Measurements from ENCODE around the gene F2R.
"Not testable (repeated sequence)": the region's sequence is repeated elsewhere in the genome, so short reads cannot be mapped to it uniquely, and the experiment has no call there.

Gene F2R

DNA sequence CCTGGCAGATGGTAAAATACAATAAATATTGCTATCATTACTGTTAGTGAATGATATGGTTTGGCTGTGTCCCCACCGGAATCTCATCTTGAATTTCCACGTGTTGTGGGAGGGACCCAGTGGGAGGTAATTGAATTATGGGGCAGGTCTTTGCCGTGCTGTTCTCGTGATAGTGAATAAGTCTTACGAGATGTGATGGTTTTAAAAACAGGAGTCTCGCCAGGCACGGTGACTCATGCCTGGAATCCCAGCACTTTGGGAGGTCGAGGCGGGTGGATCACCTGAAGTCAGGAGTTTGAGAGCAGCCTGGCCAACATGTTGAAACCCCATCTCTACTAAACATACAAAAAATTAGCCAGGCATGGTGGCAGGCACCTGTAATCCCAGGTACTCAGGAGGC lies 45.2 kb downstream of the F2R start:
- DNase-seq = not testable (repeated sequence)

DNA sequence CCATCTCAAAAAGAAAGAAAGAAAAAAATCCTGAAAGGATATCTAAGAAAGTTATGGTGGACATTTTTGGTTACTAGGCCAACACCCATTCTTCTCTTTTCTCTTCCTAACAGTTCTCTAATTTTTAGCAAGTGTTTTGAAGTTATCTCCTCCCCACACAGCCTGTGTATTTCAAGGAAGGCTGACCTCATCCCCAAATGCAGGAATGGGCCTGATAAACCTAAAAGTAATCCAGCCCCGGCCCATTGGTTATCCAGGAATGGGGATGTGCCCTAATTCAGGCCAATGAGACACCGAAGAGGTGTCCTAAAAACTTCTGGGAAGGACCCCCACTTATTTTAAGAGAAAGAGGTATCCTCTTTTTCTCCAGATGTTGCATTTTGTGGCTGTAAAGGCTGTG lies 46.6 kb downstream of the F2R start:
- DNase-seq = no peak

DNA sequence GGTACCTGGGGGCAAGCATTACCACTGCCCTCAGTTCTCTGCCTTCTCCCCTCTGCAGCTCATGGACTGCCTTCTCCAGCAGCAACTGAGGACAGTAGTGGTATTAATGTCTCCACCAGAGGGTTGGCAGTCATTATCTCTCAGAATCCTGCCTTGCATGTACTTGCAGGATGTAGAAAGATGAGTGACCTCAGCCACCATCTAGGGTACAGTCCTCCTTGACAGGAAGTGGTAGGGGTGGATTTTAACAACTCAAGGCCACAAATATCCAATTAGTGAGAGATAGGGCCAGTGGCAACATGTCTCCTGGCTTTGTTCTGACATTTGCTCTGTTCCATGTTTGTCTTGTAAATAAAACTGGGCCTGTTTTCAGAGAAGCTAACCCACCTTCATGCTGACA lies 47.2 kb downstream of the F2R start:
- no peak for DNase-seq

DNA sequence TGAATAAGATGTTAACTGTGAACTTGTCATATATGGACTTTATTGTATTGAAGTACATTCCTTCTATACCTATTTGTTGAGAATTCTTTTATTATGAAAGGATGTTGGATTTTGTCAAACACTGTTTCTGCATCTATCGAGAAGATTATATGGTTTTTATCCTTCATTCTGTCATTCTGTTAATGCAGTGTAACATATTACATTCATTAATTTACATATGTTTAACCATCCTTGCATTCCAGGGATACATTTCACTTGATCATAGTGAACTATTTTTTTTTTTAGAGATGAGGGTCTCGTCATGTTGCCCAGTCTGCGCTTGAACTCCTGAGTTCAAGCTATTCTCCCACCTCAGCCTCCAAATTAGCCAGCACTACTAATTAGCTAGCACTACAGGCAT lies 48.4 kb downstream of the F2R start:
- DNase-seq = no peak

DNA sequence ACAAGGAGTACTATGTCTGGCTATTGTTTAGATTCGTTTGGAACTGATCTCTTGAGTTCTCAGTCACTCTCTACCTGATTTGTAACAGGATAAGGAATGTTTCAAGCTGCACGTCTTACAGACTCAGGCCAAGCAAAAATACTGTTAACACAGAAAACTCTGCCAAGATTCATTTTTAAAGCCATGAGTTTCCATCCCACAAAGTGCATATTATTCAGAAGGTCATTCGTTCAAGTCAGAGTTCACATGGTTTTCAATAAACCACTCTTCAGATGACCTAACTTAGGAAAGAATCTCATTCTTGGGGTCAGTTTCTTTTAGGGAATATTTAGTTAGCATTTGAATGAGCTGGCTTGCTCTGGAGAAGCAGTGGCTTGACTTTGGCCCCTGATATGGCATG lies 49.3 kb downstream of the F2R start:
- DNase-seq = no peak

DNA sequence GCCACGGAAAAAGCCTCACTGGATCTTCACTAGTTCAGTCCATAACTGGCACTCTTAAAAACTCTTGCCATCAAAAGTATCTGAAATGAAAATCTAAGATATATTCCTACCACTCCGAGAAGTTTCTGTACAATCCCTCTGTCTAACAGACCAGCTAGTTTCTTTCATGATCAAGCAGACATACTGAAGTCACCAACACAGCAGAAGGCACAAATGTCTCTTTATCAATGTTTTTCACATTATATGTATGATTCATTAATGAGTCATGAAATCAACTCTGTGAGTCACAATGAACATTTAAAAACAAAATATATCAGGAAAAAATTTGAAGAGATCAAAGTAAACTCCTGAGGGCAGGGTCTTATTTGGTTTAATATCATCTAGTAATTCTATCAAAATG lies 50.8 kb downstream of the F2R start:
- DNase-seq = peak; percentile 63

DNA sequence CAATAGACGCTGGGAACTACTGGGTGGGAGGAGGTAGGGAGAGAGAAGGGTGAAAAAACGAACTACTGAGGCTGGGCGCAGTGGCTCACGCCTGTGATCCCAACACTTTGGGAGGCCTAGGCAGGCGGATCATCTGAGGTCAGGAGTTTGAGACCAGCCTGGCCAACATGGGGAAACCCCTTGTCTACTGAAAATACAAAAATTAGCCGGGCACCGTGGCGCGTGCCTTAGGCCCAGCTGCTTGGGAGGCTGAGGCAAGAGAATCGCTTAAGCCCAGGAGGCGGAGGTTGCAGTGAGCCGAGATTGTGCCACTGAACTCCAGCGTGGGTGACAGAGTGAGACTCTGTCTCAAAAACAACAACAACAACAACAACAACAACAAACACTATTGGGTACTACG lies 55.1 kb downstream of the F2R start:
- DNase-seq = not testable (repeated sequence)

DNA sequence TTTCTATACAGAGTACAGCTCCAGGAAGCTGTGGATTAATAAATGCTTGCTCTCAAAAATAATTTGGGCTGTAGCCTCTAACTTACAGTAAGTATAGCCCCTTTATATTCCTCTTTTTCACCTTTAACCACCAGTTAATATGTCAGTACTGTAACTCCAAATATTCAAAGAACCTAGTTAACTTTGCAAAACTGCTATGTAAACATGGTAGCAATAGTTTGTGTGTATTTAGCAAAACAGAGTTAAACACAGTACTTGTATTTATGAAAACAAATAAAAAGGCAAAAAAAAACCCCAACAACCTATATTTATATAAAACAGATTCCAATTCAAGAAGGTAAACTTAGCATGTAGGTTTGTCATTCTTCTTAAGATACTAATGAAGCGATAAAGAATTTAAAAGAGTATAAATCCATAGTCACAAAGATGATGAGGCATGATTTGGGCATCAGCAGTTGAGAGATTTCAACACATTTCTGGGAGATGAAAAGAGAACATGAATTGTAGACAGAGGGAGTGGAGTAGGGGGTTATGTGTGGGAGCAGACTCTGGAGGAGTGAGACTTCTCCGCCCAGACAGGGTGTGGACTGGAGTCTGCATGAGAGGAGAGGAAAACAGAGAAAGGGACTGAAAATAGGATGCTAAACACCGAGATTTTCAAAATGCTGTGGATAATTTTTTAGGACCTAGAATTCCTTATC lies 55.9 kb downstream of the F2R start:
- no peak for DNase-seq

DNA sequence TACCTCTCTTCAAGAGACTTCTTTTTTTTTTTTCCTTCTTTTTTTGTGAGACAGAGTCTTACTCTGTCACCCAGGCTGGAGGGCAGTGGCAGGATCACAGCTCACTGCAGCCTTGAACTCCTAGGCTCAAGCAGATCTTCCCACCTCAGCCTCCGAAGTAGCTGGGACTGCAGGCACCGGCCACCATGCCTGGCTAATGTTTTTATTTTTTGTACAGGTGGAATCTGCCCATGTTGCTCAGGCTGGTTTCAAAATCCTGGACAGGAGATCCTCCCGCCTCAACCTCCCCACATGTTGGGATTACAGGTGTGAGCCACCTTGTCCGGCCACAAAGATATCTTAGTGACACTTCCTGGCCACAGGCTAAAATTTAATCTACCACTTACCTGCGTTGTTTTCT lies 60.0 kb downstream of the F2R start:
- DNase-seq = no peak

DNA sequence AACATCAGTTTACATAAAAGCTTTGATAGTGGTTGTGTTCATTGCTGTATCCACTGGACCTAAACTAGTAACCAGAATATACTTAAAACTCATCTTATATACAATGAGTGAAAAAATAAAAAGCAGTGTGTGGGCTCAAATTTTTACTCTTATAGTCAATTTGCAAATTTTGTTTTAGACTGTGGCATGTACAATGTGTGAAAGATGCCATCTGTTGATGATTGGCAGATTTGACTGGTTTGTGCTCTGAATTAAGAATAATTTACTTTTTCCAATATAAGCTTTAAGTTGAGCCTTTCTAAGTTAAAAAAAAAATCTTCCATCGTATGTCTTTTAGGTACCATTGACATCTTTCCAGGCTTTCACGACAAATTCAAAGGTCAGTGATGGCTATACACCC lies 60.5 kb downstream of the F2R start:
- no peak for DNase-seq

DNA sequence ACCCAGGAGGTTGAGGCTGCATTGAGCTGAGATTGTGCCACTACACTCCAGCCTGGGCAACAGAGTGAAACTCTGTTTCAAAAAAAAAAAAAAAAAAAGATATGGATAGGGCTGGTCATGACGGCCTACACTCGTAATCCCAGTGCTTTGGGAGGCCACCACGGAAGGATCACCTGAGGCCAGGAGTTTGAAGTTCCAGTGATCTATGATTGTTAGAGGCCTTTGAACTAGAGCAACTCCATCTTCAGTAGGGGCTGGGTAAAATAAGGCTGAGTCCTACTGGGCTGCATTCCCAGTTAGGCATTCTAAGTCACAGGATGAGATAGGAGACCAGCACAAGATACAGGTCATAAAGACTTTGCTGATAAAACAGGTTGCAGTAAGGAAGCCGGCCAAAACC lies 64.7 kb downstream of the F2R start:
- not testable (repeated sequence) for DNase-seq

DNA sequence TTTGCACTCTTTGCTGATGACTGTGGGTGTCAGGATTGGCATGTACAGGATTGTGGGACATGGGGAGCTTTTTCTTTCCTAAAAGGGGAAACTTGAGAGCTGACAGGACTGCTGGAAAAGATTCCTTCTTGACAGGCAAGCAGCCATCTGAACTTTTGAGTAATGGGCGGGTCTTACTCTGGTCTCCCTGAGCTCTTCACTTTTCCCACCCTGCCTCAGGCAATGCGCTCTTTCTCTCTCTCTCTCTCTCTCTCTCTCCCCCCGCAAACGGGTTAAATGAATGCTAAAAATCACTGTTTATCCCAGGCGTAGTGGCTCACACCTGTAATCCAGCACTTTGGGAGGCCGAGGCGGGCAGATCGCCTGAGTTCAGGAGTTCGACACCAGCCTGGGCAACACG lies 65.8 kb downstream of the F2R start:
- DNase-seq = no peak

DNA sequence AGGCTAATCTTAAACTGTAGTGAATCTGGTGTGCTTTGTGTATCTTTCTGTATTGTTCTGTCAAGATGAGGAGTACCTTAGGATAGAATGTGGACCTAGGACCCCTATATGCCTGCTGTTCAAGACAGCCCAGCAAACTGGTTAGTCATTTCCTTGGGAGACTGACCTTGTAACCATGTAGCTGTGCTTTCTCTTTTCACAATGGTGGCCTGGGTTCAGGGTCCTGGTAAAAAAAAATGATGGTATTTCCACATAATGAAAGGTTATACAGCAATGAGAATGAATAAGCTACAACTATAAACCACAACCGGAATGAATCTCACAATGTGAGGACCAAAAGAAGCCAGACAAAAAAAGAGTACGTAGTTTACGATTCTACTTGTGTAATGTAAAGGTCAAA lies 66.5 kb downstream of the F2R start:
- no peak for DNase-seq
